Endothelial cell of umbilical vein (primary cell): ENCODE measurements around the gene HLTF. TPM values are rescaled to one million over a fixed set of nuclear protein-coding genes. Genes with fewer than 3 reads are reported as not detected.

Source experiments
- BruUV-seq: library from RNA; stranded (reverse); fragments of 400-500 nt; replicated peaks from 2 replicates; lab custom pipeline; 2021; lab: Mats Ljungman, UMichigan
- CTCF ChIA-PET: fragments of 300-600, 350-600 bp; sonication (Branson Sonifier 250); formaldehyde crosslinking; loops from one replicate; lab custom pipeline; 2021; ENCODE audit warnings: antibody characterized with exemption, inconsistent platforms; lab: Charles Lee
- POLR2A ChIA-PET: fragments of 300-600, 350-600 bp; sonication (Branson Sonifier 250); formaldehyde crosslinking; loops from one replicate; lab custom pipeline; 2021; ENCODE audit warnings: antibody characterized with exemption, inconsistent platforms; lab: Charles Lee
- DNase-seq: peaks from one replicate; pipeline ENCODE4 v3.0.0-alpha.2; 2011; ENCODE audit warnings: low read depth, low spot score
- FAIRE-seq: peaks from 2 replicates; lab custom pipeline; 2011; peaks lifted over from hg19 to GRCh38; lab: Jason Lieb, UNC
- H2AFZ ChIP-seq: 2 replicates; pipeline ENCODE4 v1.6.0; 2012; ENCODE audit warnings: low read depth, low read length, control low read depth, inconsistent platforms
- H3K27ac ChIP-seq: 2 replicates; pipeline ENCODE4 v1.5.1; 2011; ENCODE audit warnings: low read depth, mild to moderate bottlenecking, control low read depth, low read length, moderate library complexity; ENCODE audit not compliant: insufficient read depth
- H3K27me3 ChIP-seq, 2 experiments: 2 replicates each; pipeline versions ENCODE4 v1.6.0 to v1.6.1; 2011; ENCODE audit warnings: low read length in 2 of 2, mixed read lengths in 1 of 2; ENCODE audit not compliant: control insufficient read depth in 2 of 2, insufficient read depth in 2 of 2
- H3K36me3 ChIP-seq, 2 experiments: 2 replicates in 1 of 2; 3 replicates in 1 of 2; pipeline ENCODE4 v1.5.1; 2011; ENCODE audit warnings: low read length in 2 of 2, mild to moderate bottlenecking in 1 of 2, moderate library complexity in 1 of 2; ENCODE audit not compliant: control insufficient read depth in 2 of 2, insufficient read depth in 2 of 2; ENCODE audit errors: extremely low read depth in 1 of 2
- H3K4me1 ChIP-seq: 3 replicates; pipeline ENCODE4 v1.5.1; 2011; ENCODE audit warnings: mild to moderate bottlenecking, low read length; ENCODE audit not compliant: control insufficient read depth, insufficient read depth; ENCODE audit errors: extremely low read depth
- H3K4me2 ChIP-seq: 2 replicates; pipeline ENCODE4 v1.6.1; 2011; ENCODE audit warnings: low read length, control low read depth, mixed read lengths; ENCODE audit not compliant: insufficient read depth
- H3K4me3 ChIP-seq, 3 experiments: fragments of 200-600 bp in 1 of 3; sonication (generic), shearing (Covaris generic) in 1 of 3; replicated peaks in 1 of 3; 2 replicates each; pipeline ENCODE4 v1.5.1; 2011 to 2016; ENCODE audit warnings: control low read depth in 3 of 3, low read length in 3 of 3, mild to moderate bottlenecking in 2 of 3, inconsistent platforms in 1 of 3, low read depth in 1 of 3, moderate library complexity in 1 of 3; ENCODE audit not compliant: insufficient read depth in 1 of 3
- H3K79me2 ChIP-seq: 2 replicates; pipeline ENCODE4 v1.6.0; 2012; ENCODE audit warnings: low read length, inconsistent platforms; ENCODE audit not compliant: control insufficient read depth, insufficient read depth
- H3K9ac ChIP-seq: replicated peaks from 2 replicates; pipeline ENCODE3; 2011; ENCODE audit warnings: low read length, control low read depth; ENCODE audit not compliant: insufficient read depth; ENCODE audit errors: extremely low read depth
- H3K9me1 ChIP-seq: replicated peaks from 3 replicates; pipeline ENCODE4 v1.6.0; 2011; ENCODE audit warnings: mild to moderate bottlenecking, low read length; ENCODE audit not compliant: control insufficient read depth, insufficient read depth; ENCODE audit errors: extremely low read depth
- H3K9me3 ChIP-seq: replicated peaks from 2 replicates; pipeline ENCODE4 v1.5.1; 2012; ENCODE audit warnings: low read length, inconsistent platforms; ENCODE audit not compliant: control insufficient read depth, insufficient read depth
- H4K20me1 ChIP-seq: replicated peaks from 2 replicates; pipeline ENCODE3; 2011; ENCODE audit warnings: mild to moderate bottlenecking, low read length; ENCODE audit not compliant: control insufficient read depth, insufficient read depth; ENCODE audit errors: extremely low read depth
- EZH2 ChIP-seq: IDR thresholded peaks from 2 replicates; pipeline ENCODE4 v1.6.1; 2012; ENCODE audit warnings: borderline replicate concordance, low read depth, mild to moderate bottlenecking, moderate library complexity, low read length, inconsistent platforms; ENCODE audit not compliant: severe bottlenecking
- FOS ChIP-seq: IDR thresholded peaks from 2 replicates; pipeline ENCODE4 v1.6.1; 2011; ENCODE audit warnings: mild to moderate bottlenecking, low read length, moderate library complexity, borderline replicate concordance; ENCODE audit not compliant: insufficient read depth
- GATA2 ChIP-seq: IDR thresholded peaks from 2 replicates; pipeline ENCODE4 v1.7.0; 2011; ENCODE audit warnings: low read depth, mild to moderate bottlenecking, moderate library complexity, mixed read lengths, low read length; ENCODE audit not compliant: insufficient read length, insufficient read depth
- JUN ChIP-seq: IDR thresholded peaks from 2 replicates; pipeline ENCODE4 v1.6.1; 2011; ENCODE audit warnings: borderline replicate concordance, low read depth; ENCODE audit not compliant: insufficient read length, insufficient read depth
- MAX ChIP-seq: IDR thresholded peaks from 2 replicates; pipeline ENCODE4 v1.6.1; 2011; ENCODE audit not compliant: insufficient read depth, insufficient read length
- MYC ChIP-seq: IDR thresholded peaks from one replicate; pipeline ENCODE4 v1.6.1; 2011; ENCODE audit warnings: mild to moderate bottlenecking, low read depth, low read length
- POLR2A ChIP-seq: IDR thresholded peaks from 2 replicates; pipeline ENCODE4 v1.6.1; 2012; ENCODE audit warnings: low read depth, mild to moderate bottlenecking, control low read depth, low read length
- POLR2AphosphoS5 ChIP-seq: IDR thresholded peaks from 2 replicates; pipeline ENCODE4 v1.6.1; 2012; ENCODE audit warnings: low read depth, mild to moderate bottlenecking, control low read depth, low read length, moderate library complexity; ENCODE audit not compliant: insufficient read depth
- dilution Hi-C: fragments of 300-500 bp; cut with MboI; formaldehyde crosslinking; loops from one replicate; pipeline ENCODE4 v1.15.0; 2019; ENCODE audit warnings: low sequenced_read_pairs; ENCODE audit not compliant: extremely low pct_ligation_motif_present
- intact Hi-C: fragments of 100-400 bp; cut with micrococcal nuclease; formaldehyde crosslinking; loops from one replicate; pipeline ENCODE4 v1.10.0; 2022
- polyA plus RNA-seq, 4 experiments: library from polyadenylated mRNA; depleted of rRNA in 3 of 4; stranded (reverse) in 3 of 4; unstranded in 1 of 4; fragments of >200 nt; gene quantifications; 2 replicates each; pipeline versions ENCODE4 v1.2.1 to v1.2.3, GENCODE V29; 2011 to 2012; ENCODE audit warnings: missing spikeins in 1 of 4
- total RNA-seq: library from RNA; stranded (reverse); gene quantifications from 2 replicates; pipeline ENCODE4 v1.2.3, GENCODE V29; 2021
- TF ChIP-seq, protein P1 (sequence below), 2 donors: IDR thresholded peaks; 1 replicate in 1 of 2; 2 replicates in 1 of 2; pipeline ENCODE4 v1.5.1; 2011; ENCODE audit warnings: low read length in 2 of 2, mild to moderate bottlenecking in 2 of 2, moderate library complexity in 2 of 2, control low read depth in 1 of 2, inconsistent platforms in 1 of 2, low read depth in 1 of 2; ENCODE audit not compliant: insufficient read depth in 1 of 2; ENCODE audit errors: extremely low read depth in 1 of 2

HLTF gene
- total and polyA plus RNA-seq, 2 donors (not counting 3 experiments of a cell fraction or from before 2014, with no cell fraction given), result 8.7 to 24.6 TPM

- Histone ChIP-seq H3K9ac (no peak overlapping the region), H3K9me1 (no peaks in the 10 kb centered on the region), H3K4me1 (peaks cover 9% of the 10 kb centered on the region), H2AFZ (no peak overlapping the region), H4K20me1 (no peaks in the 10 kb centered on the region), H3K27me3 (no peaks in the 10 kb centered on the region), H3K4me2 (no peak overlapping the region), H3K9me3 (no peaks in the 10 kb centered on the region), H3K27ac (no peak overlapping the region), H3K79me2 (no peaks in the 10 kb centered on the region), H3K4me3 (no peak overlapping the region), H3K36me3 (peaks cover 6 to 14% of the 10 kb centered on the region in 2 experiments)
- TF ChIP-seq MYC (no peak), POLR2AphosphoS5 (no peak), POLR2A (no peak), GATA2 (no peak), MAX (no peak), FOS (no peak), JUN (no peak), EZH2 (no peak)
- TF ChIP-seq, protein P1, sequence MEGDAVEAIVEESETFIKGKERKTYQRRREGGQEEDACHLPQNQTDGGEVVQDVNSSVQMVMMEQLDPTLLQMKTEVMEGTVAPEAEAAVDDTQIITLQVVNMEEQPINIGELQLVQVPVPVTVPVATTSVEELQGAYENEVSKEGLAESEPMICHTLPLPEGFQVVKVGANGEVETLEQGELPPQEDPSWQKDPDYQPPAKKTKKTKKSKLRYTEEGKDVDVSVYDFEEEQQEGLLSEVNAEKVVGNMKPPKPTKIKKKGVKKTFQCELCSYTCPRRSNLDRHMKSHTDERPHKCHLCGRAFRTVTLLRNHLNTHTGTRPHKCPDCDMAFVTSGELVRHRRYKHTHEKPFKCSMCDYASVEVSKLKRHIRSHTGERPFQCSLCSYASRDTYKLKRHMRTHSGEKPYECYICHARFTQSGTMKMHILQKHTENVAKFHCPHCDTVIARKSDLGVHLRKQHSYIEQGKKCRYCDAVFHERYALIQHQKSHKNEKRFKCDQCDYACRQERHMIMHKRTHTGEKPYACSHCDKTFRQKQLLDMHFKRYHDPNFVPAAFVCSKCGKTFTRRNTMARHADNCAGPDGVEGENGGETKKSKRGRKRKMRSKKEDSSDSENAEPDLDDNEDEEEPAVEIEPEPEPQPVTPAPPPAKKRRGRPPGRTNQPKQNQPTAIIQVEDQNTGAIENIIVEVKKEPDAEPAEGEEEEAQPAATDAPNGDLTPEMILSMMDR (IDR thresholded peaks at IDR 0.05; ENCODE audit: extremely low read depth in 1 of 2, insufficient read depth in 1 of 2, low read depth in 1 of 2, low read length in 2 of 2), result no peak
- BruUV-seq, result no TSS peak
- FAIRE-seq (no peak), DNase-seq (no peak)
- intact Hi-C loops (no loop called here), dilution Hi-C loops (no loop called here)
- ChIA-PET CTCF (interaction anchor here (0.7 to 1.3 kb wide), 3 partner anchors 11 to 29 kb away, joined by 3 read pairs; no protein-coding TSS in a partner anchor), POLR2A (no interaction called here)
Observed at GRCh38 chr3:149020839-149021252, 65.5 kb downstream of the HLTF start.
